SK-N-SH (cell line): Measurements from ENCODE around the gene SFXN5. TPM values are rescaled to one million over a fixed set of nuclear protein-coding genes. Genes with fewer than 3 reads are reported as not detected.

Experiments
- CTCF ChIA-PET: fragments of 300-600, 350-600 bp; formaldehyde crosslinking; extraction: SDS; loops from one replicate; lab custom pipeline; 2021; lab: Yijun Ruan, JAX
- POLR2A ChIA-PET: fragments of 350-600 bp; sonication (Branson Sonifier 250); formaldehyde crosslinking; extraction: SDS; loops from one replicate; lab custom pipeline; 2020; ENCODE audit warnings: antibody characterized with exemption, inconsistent platforms; lab: Yijun Ruan, JAX
- DNase-seq: peaks from one replicate; pipeline ENCODE4 v3.0.0; 2012
- H2AFZ ChIP-seq: fragments of 200-600 bp; sonication (generic); 2 replicates; pipeline ENCODE4 v1.8.1; 2016; ENCODE audit warnings: antibody characterized with exemption, mild to moderate bottlenecking, low read depth
- H3F3A ChIP-seq: fragments of 200-600 bp; sonication (generic); replicated peaks from 2 replicates; pipeline ENCODE3; 2016; ENCODE audit warnings: antibody characterized with exemption, mild to moderate bottlenecking; ENCODE audit not compliant: insufficient read depth
- H3K27ac ChIP-seq, 2 experiments: fragments of 200-500 bp in 1 of 2; fragments of 200-600 bp in 1 of 2; sonication (Bioruptor generic) in 1 of 2; sonication (generic), shearing (Covaris generic) in 1 of 2; 2 replicates each; pipeline versions ENCODE4 v1.5.1 to v1.6.1; 2014 to 2016; ENCODE audit warnings: low read depth in 2 of 2, inconsistent platforms in 1 of 2, low read length in 1 of 2, mild to moderate bottlenecking in 1 of 2, mixed read lengths in 1 of 2
- H3K27me3 ChIP-seq: fragments of 200-600 bp; sonication (generic), shearing (Covaris generic); 2 replicates; pipeline ENCODE4 v1.6.1; 2016; ENCODE audit warnings: mixed run types; ENCODE audit not compliant: insufficient read depth
- H3K36me3 ChIP-seq, 2 experiments: fragments of 200-500 bp in 1 of 2; fragments of 200-600 bp in 1 of 2; sonication (Bioruptor generic) in 1 of 2; sonication (generic) in 1 of 2; replicated peaks in 1 of 2; 2 replicates each; pipeline versions ENCODE3 to v1.5.1; 2014 to 2016; ENCODE audit warnings: low read length in 1 of 2, mild to moderate bottlenecking in 1 of 2; ENCODE audit not compliant: insufficient read depth in 2 of 2, control insufficient read depth in 1 of 2
- H3K4me1 ChIP-seq, 2 experiments: fragments of 200-500 bp in 1 of 2; fragments of 200-600 bp in 1 of 2; sonication (Bioruptor generic) in 1 of 2; sonication (generic), shearing (Covaris generic) in 1 of 2; 2 replicates each; pipeline versions ENCODE4 v1.5.1 to v1.6.1; 2014 to 2016; ENCODE audit warnings: low read depth in 1 of 2, low read length in 1 of 2, mixed run types in 1 of 2; ENCODE audit not compliant: insufficient read depth in 2 of 2, control insufficient read depth in 1 of 2
- H3K4me2 ChIP-seq: fragments of 200-600 bp; sonication (generic), shearing (Covaris generic); 2 replicates; pipeline ENCODE4 v1.6.1; 2017; ENCODE audit warnings: mixed run types
- H3K4me3 ChIP-seq, 2 experiments: fragments of 200-500 bp in 1 of 2; fragments of 200-600 bp in 1 of 2; sonication (Bioruptor generic) in 1 of 2; sonication (generic), shearing (Covaris generic) in 1 of 2; 2 replicates each; pipeline versions ENCODE4 v1.5.1 to v1.8.1; 2014 to 2016; ENCODE audit warnings: low read depth in 2 of 2, inconsistent platforms in 1 of 2, low read length in 1 of 2, mild to moderate bottlenecking in 1 of 2, mixed read lengths in 1 of 2, moderate library complexity in 1 of 2
- H3K79me2 ChIP-seq: fragments of 200-600 bp; sonication (generic); 2 replicates; pipeline ENCODE4 v1.8.1; 2017; ENCODE audit warnings: mild to moderate bottlenecking; ENCODE audit not compliant: insufficient read depth
- H3K9ac ChIP-seq: fragments of 200-600 bp; sonication (generic); 2 replicates; pipeline ENCODE4 v1.6.1; 2017; ENCODE audit warnings: mixed run types
- H3K9me2 ChIP-seq: fragments of 200-600 bp; sonication (generic); 2 replicates; pipeline ENCODE4 v1.6.1; 2017; ENCODE audit warnings: mixed run types
- H3K9me3 ChIP-seq: fragments of 200-600 bp; sonication (generic); 2 replicates; pipeline ENCODE4 v1.6.1; 2017; ENCODE audit warnings: mixed run types, mild to moderate bottlenecking, moderate library complexity
- H4K20me1 ChIP-seq: fragments of 200-600 bp; sonication (generic); 2 replicates; pipeline ENCODE4 v1.6.1; 2017; ENCODE audit warnings: mild to moderate bottlenecking, mixed run types; ENCODE audit not compliant: insufficient read depth
- CTCF ChIP-seq: fragments of 200-600 bp; sonication (generic); IDR thresholded peaks from 2 replicates; pipeline ENCODE4 v1.6.1; 2017; ENCODE audit warnings: antibody characterized with exemption, mild to moderate bottlenecking, moderate library complexity
- EP300 ChIP-seq, 2 experiments: IDR thresholded peaks; 2 replicates each; pipeline versions ENCODE4 v1.4.0 to v1.6.1; 2012; ENCODE audit warnings: borderline replicate concordance in 1 of 2, low read depth in 1 of 2, low read length in 1 of 2
- FOXM1 ChIP-seq: IDR thresholded peaks from 2 replicates; pipeline ENCODE4 v1.4.0; 2012; ENCODE audit warnings: low read depth, mild to moderate bottlenecking
- GABPA ChIP-seq: IDR thresholded peaks from 2 replicates; pipeline ENCODE4 v1.4.0; 2012; ENCODE audit warnings: low read depth, mild to moderate bottlenecking
- IRF3 ChIP-seq: fragments of 150-350 bp; IDR thresholded peaks from 2 replicates; pipeline ENCODE4 v1.6.1; 2016; ENCODE audit warnings: mild to moderate bottlenecking, low read depth, low read length
- MEF2A ChIP-seq: IDR thresholded peaks from 2 replicates; pipeline ENCODE4 v1.4.0; 2012; ENCODE audit warnings: low read depth, borderline replicate concordance
- NRF1 ChIP-seq: IDR thresholded peaks from 2 replicates; pipeline ENCODE4 v1.6.1; 2012; ENCODE audit warnings: low read depth, mild to moderate bottlenecking, low read length
- POLR2AphosphoS5 ChIP-seq: IDR thresholded peaks from 2 replicates; pipeline ENCODE4 v1.6.1; 2012; ENCODE audit warnings: low read depth, low read length
- RAD21 ChIP-seq: IDR thresholded peaks from 2 replicates; pipeline ENCODE4 v1.6.1; 2012; ENCODE audit warnings: mild to moderate bottlenecking, low read length
- RCOR1 ChIP-seq: fragments of 150-350 bp; IDR thresholded peaks from 2 replicates; pipeline ENCODE4 v1.6.1; 2017; ENCODE audit warnings: antibody characterized with exemption, low read length
- REST ChIP-seq: IDR thresholded peaks from 2 replicates; pipeline ENCODE4 v1.6.1; 2012; ENCODE audit warnings: mild to moderate bottlenecking, low read depth, low read length, moderate library complexity
- SMC3 ChIP-seq: IDR thresholded peaks from 2 replicates; pipeline ENCODE4 v1.6.1; 2012; ENCODE audit warnings: low read depth, low read length, improper control_type of control experiment
- TAF1 ChIP-seq: IDR thresholded peaks from 2 replicates; pipeline ENCODE4 v1.6.1; 2012; ENCODE audit warnings: low read depth, mild to moderate bottlenecking, low read length, moderate library complexity, borderline replicate concordance
- YY1 ChIP-seq: IDR thresholded peaks from 2 replicates; pipeline ENCODE4 v1.4.0; 2012; ENCODE audit warnings: low read depth, mild to moderate bottlenecking
- ZBTB33 ChIP-seq: IDR thresholded peaks from 2 replicates; pipeline ENCODE4 v1.4.0; 2012; ENCODE audit warnings: low read depth, borderline replicate concordance
- WGBS: methylation state at CpG from one replicate; pipeline ENCODE4 v1.1.6; 2017; ENCODE audit warnings: low lambda C conversion rate; 5-methylcytosine and 5-hydroxymethylcytosine counted together
- polyA plus RNA-seq, 3 experiments: library from polyadenylated mRNA; depleted of rRNA; stranded (reverse); fragments of >200 nt; gene quantifications; 2 replicates each; pipeline ENCODE4 v1.2.3, GENCODE V29; 2012

Gene SFXN5
- polyA plus RNA-seq, 1 of the 3 experiments (the other 2 are of a cell fraction) = 9.9 TPM

GRCh38 chr2:73085691-73086090 lies 14.2 kb upstream of the SFXN5 start:
- Histone ChIP-seq H3F3A (peaks cover 8% of the 10 kb centered on the region), H3K27me3 (no peaks in the 10 kb centered on the region), H4K20me1 (peaks cover 58% of the 10 kb centered on the region), H3K9me2 (no peaks in the 10 kb centered on the region), H3K4me1 (peaks cover 2 to 20% of the 10 kb centered on the region in 2 experiments; a peak in 2 of 4 replicates), H3K9ac (0 out of 2 replicates have a peak overlapping the region, but pooled peaks have one; percentile 4), H2AFZ (no peak overlapping the region), H3K27ac (no peak overlapping the region), H3K9me3 (no peaks in the 10 kb centered on the region), H3K79me2 (peaks cover 91% of the 10 kb centered on the region), H3K4me3 (peak overlapping the region in 1 of 2 experiments; percentile 46; a peak in 1 of 4 replicates), H3K4me2 (peak overlapping the region; percentile 65), H3K36me3 (peaks cover 0 to 29% of the 10 kb centered on the region in 2 experiments)
- DNase-seq = peak; percentile 88
- peak; percentile 97 for TF ChIP-seq CTCF
- TF ChIP-seq RAD21 = peak; percentile 96
- TF ChIP-seq MEF2A = no peak
- TF ChIP-seq GABPA = no peak
- TF ChIP-seq TAF1 = no peak
- peak; percentile 97 for TF ChIP-seq SMC3
- no peak for TF ChIP-seq IRF3
- POLR2A ChIA-PET = interaction anchor here (0.7 kb wide), 1 partner anchor 17 kb away, joined by 3 read pairs; no protein-coding TSS in a partner anchor
- CTCF ChIA-PET = interaction anchor here (0.6 to 21.6 kb wide), 36 partner anchors 10 to 198 kb away, joined by 3 to 267 read pairs (median 6); partner anchors contain the start of genes RAB11FIP5, SFXN5 and SPR
- WGBS = 17% methylated on average over 6 of the region's 6 CpGs

GRCh38 chr2:73084971-73085370 lies 13.5 kb upstream of the SFXN5 start:
- no peak overlapping the region for H3K4me3 ChIP-seq
- peaks cover 2 to 13% of the 10 kb centered on the region in 2 experiments; a peak in 2 of 4 replicates for H3K4me1 ChIP-seq
- H3K9me2 ChIP-seq = no peaks in the 10 kb centered on the region
- H3K36me3 ChIP-seq = peaks cover 0 to 33% of the 10 kb centered on the region in 2 experiments
- H3K9me3 ChIP-seq = no peaks in the 10 kb centered on the region
- ChIA-PET CTCF (interaction anchor here (0.6 to 21.6 kb wide), 31 partner anchors 10 to 198 kb away, joined by 3 to 267 read pairs (median 8); partner anchors contain the start of genes RAB11FIP5, SFXN5 and SPR), POLR2A (no interaction called here)
- DNase-seq = no peak
- no peak overlapping the region for H2AFZ ChIP-seq
- H4K20me1 ChIP-seq = peaks cover 51% of the 10 kb centered on the region
- H3K27ac ChIP-seq = no peak overlapping the region
- H3K27me3 ChIP-seq = no peaks in the 10 kb centered on the region
- 93% methylated on average over 3 of the region's 3 CpGs for WGBS
- H3K9ac ChIP-seq = 0 out of 2 replicates have a peak overlapping the region, but pooled peaks have one; percentile 4
- H3F3A ChIP-seq = peaks cover 1% of the 10 kb centered on the region
- H3K4me2 ChIP-seq = 0 out of 2 replicates have a peak overlapping the region, but pooled peaks have one; percentile 65
- H3K79me2 ChIP-seq = peaks cover 84% of the 10 kb centered on the region
- TF ChIP-seq CTCF = no peak
- TF ChIP-seq YY1 = no peak
- no peak for TF ChIP-seq ZBTB33
- TF ChIP-seq RCOR1 = no peak
- no peak for TF ChIP-seq POLR2AphosphoS5
- TF ChIP-seq RAD21 = no peak
- no peak for TF ChIP-seq REST
- no peak for TF ChIP-seq NRF1
- TF ChIP-seq FOXM1 = no peak
- no peak for TF ChIP-seq SMC3
- no peak for TF ChIP-seq EP300 (IDR thresholded peaks at IDR 0.05; ENCODE audit: borderline replicate concordance in 1 of 2, low read depth in 1 of 2, low read length in 1 of 2)
